ENCODE data around the gene LGALS9C.
"Not testable (repeated sequence)": the region's sequence is repeated elsewhere in the genome, so short reads cannot be mapped to it uniquely, and the experiment has no call there.

DNA sequence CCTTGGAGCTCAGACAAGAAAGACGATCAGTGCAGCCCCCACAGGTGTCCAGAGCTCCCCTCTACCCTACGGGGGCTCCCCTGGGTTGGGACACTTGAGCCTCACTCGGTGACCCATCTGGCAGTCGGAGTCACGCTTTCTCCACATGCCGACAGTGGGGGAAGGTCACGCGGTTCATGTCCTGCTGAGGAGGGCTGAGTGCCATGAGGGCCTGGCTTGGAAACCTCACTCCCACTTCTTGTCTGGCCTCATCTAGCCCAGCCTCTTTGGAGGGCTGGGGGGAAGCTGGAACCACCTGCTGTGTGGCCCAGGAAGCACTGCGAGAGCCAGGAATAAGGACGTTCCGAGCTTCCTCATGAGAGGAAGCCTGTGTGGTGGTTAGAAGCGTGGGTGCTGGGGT is 1.8 kb downstream of the LGALS9C start:
- TF ChIP-seq, protein P1, sequence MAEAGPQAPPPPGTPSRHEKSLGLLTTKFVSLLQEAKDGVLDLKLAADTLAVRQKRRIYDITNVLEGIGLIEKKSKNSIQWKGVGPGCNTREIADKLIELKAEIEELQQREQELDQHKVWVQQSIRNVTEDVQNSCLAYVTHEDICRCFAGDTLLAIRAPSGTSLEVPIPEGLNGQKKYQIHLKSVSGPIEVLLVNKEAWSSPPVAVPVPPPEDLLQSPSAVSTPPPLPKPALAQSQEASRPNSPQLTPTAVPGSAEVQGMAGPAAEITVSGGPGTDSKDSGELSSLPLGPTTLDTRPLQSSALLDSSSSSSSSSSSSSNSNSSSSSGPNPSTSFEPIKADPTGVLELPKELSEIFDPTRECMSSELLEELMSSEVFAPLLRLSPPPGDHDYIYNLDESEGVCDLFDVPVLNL (CRISPR knock-in tag; IDR thresholded peaks at IDR 0.05; ENCODE audit: borderline replicate concordance, low read depth): not testable (repeated sequence)
- TF ChIP-seq, protein P2, sequence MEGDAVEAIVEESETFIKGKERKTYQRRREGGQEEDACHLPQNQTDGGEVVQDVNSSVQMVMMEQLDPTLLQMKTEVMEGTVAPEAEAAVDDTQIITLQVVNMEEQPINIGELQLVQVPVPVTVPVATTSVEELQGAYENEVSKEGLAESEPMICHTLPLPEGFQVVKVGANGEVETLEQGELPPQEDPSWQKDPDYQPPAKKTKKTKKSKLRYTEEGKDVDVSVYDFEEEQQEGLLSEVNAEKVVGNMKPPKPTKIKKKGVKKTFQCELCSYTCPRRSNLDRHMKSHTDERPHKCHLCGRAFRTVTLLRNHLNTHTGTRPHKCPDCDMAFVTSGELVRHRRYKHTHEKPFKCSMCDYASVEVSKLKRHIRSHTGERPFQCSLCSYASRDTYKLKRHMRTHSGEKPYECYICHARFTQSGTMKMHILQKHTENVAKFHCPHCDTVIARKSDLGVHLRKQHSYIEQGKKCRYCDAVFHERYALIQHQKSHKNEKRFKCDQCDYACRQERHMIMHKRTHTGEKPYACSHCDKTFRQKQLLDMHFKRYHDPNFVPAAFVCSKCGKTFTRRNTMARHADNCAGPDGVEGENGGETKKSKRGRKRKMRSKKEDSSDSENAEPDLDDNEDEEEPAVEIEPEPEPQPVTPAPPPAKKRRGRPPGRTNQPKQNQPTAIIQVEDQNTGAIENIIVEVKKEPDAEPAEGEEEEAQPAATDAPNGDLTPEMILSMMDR (IDR thresholded peaks at IDR 0.05): not testable (repeated sequence)
- TF ChIP-seq JUN (CRISPR knock-in tag; IDR thresholded peaks at IDR 0.05); ZNF121 (CRISPR knock-in tag; IDR thresholded peaks at IDR 0.05); CREB1 (CRISPR knock-in tag; IDR thresholded peaks at IDR 0.05); FOXJ3 (CRISPR knock-in tag; IDR thresholded peaks at IDR 0.05; ENCODE audit: borderline replicate concordance); ETV6 (CRISPR knock-in tag; IDR thresholded peaks at IDR 0.05); NR1H2 (CRISPR knock-in tag; IDR thresholded peaks at IDR 0.05): not testable (repeated sequence)
- TF ChIP-seq, protein P3, sequence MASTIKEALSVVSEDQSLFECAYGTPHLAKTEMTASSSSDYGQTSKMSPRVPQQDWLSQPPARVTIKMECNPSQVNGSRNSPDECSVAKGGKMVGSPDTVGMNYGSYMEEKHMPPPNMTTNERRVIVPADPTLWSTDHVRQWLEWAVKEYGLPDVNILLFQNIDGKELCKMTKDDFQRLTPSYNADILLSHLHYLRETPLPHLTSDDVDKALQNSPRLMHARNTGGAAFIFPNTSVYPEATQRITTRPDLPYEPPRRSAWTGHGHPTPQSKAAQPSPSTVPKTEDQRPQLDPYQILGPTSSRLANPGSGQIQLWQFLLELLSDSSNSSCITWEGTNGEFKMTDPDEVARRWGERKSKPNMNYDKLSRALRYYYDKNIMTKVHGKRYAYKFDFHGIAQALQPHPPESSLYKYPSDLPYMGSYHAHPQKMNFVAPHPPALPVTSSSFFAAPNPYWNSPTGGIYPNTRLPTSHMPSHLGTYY (CRISPR knock-in tag; IDR thresholded peaks at IDR 0.05): not testable (repeated sequence)
- TF ChIP-seq, protein P4, sequence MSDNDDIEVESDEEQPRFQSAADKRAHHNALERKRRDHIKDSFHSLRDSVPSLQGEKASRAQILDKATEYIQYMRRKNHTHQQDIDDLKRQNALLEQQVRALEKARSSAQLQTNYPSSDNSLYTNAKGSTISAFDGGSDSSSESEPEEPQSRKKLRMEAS (CRISPR knock-in tag; IDR thresholded peaks at IDR 0.05): not testable (repeated sequence)
- TF ChIP-seq, protein P5, sequence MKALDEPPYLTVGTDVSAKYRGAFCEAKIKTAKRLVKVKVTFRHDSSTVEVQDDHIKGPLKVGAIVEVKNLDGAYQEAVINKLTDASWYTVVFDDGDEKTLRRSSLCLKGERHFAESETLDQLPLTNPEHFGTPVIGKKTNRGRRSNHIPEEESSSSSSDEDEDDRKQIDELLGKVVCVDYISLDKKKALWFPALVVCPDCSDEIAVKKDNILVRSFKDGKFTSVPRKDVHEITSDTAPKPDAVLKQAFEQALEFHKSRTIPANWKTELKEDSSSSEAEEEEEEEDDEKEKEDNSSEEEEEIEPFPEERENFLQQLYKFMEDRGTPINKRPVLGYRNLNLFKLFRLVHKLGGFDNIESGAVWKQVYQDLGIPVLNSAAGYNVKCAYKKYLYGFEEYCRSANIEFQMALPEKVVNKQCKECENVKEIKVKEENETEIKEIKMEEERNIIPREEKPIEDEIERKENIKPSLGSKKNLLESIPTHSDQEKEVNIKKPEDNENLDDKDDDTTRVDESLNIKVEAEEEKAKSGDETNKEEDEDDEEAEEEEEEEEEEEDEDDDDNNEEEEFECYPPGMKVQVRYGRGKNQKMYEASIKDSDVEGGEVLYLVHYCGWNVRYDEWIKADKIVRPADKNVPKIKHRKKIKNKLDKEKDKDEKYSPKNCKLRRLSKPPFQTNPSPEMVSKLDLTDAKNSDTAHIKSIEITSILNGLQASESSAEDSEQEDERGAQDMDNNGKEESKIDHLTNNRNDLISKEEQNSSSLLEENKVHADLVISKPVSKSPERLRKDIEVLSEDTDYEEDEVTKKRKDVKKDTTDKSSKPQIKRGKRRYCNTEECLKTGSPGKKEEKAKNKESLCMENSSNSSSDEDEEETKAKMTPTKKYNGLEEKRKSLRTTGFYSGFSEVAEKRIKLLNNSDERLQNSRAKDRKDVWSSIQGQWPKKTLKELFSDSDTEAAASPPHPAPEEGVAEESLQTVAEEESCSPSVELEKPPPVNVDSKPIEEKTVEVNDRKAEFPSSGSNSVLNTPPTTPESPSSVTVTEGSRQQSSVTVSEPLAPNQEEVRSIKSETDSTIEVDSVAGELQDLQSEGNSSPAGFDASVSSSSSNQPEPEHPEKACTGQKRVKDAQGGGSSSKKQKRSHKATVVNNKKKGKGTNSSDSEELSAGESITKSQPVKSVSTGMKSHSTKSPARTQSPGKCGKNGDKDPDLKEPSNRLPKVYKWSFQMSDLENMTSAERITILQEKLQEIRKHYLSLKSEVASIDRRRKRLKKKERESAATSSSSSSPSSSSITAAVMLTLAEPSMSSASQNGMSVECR (CRISPR knock-in tag; IDR thresholded peaks at IDR 0.05; ENCODE audit: borderline replicate concordance): not testable (repeated sequence)
